ENCODE data around the gene EFHC1.
A peak's percentile ranks its signal among the peaks of the same experiment; 100 is the strongest.

The EFHC1 gene

DNA sequence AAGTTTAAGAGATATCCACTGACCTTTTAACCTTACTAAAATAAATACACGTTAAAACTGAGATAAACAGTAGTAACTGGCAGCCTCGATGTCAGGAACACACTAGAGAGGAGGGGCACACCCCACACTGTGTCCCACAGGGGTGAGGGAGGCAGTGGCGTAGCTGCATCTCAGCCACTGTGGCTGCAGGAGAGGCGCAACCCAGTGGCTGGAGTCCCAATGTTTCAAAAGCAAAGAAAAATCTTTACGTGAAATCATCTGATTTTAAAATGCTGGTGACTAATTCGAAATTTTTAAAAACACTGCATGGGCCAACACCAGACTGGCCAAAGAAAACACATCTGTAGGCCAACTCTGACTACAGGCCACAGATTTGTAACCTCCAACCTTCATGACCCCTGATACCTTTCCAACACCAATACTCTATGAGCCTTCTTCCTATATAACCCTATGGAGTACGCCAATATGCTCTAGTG is 102.0 kb downstream of the EFHC1 start:
- DNase-seq, result no peak

DNA sequence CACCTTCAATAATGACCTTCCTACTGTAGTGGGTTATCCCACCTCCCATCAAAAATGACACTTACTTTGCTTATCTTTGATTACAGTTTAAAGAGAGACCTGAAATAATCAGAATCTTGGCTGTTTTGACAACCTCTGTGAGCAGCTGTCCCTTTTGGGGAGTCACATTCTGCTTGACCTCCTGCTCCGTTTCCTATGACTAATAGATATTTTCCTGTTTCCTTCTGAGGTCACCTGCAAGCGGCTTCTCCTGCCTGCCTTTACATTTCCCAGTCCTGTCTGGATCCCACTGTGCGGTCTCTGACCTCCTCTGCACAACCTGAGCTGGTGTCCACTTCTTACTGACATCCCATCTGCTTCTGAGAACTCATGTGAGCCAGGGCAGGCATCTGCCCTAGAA is 102.5 kb downstream of the EFHC1 start:
- no peak for DNase-seq

GRCh38 chr6:52523378-52524142 is 103.4 kb downstream of the EFHC1 start:
- DNase-seq, result no peak

DNA sequence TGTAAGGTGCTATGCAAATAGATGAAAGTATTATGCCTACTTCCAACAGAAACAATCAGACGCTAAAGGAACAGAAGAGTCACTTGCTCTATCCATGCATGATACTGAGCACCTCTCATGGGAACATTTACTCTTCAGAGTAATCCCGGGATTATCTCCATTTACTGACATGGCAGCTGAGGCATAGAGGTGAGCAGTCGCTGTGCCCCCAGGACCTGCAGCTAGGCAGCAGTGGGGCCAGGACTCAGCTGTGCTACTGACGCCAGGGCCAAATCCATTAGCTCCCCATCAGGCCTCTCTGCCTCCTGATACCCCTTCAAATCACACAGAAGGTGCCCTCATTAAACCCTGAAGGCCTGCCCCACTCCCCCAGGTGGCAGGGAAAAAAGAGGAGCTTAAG is 104.8 kb downstream of the EFHC1 start:
- no peak for DNase-seq

- no peak for DNase-seq
These were observed 106.5 kb downstream of the EFHC1 start for GRCh38 chr6:52526634-52527033.

- no peak for DNase-seq
These were observed 107.3 kb downstream of the EFHC1 start for GRCh38 chr6:52527436-52527835.

DNA sequence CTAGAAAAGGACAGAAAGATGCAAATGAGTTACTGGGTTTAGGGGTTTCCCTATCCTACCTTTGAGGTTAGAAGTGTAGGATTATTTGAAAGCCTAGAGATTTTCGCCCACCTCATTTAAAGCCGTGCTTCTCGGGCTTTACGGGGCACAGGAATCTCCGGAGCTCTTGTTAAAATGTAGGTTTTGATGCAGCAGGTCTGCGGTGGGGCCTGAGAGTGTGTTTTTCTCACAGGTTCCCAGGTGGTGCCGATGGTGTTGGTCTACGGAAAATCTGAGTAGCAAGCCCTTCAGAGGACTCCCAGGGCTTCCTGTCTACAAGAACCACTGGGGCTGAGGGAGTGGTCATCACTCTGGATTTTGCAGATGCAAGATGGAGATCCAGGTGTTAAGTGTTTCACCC is 109.2 kb downstream of the EFHC1 start:
- DNase-seq, result no peak

GRCh38 chr6:52530351-52530750 is 110.2 kb downstream of the EFHC1 start:
- no peak for DNase-seq

- DNase-seq, result no peak
These were observed 111.3 kb downstream of the EFHC1 start for GRCh38 chr6:52531396-52531795.

DNA sequence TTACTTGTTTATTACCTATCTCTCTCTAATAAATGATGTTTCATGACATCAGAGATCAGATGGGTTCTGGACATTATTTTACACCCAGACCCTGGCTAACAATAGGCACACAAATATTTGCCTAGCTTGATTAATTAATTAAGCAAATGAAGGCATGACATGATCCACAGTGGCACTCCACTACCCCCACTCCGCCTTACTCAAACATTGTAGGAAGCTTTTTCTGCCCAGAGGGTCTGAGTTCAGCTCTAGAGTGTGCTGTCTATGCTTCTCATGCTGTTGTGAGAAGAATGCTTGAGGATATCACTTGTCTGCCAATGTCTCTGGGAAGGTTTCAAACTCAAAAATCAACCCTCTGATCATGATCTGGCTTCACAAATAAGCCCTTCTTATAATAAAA is 111.7 kb downstream of the EFHC1 start:
- DNase-seq, result no peak

GRCh38 chr6:52532457-52532856 is 112.3 kb downstream of the EFHC1 start:
- no peak for DNase-seq

DNA sequence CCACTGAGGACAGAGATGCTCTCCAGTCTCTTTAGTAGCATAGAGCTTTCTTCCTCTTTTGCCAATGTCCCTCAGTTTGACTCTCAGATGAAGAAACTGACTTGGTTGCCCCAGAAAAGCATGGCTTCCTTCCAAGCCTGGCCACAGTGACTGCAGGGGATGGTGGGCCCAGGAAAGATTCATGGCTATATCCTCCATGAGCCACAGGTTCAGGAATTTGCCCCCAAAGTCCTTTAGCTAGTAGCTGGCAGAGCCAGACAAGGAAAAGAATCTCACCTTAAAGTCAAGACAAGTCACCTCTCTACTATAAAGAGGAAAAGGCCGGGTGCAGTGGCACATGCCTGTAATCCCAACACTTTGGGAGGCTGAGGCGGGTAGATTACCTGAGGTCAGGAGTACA is 113.3 kb downstream of the EFHC1 start:
- no peak for DNase-seq

- no peak for DNase-seq
These were observed 114.2 kb downstream of the EFHC1 start for GRCh38 chr6:52534363-52534762.

DNA sequence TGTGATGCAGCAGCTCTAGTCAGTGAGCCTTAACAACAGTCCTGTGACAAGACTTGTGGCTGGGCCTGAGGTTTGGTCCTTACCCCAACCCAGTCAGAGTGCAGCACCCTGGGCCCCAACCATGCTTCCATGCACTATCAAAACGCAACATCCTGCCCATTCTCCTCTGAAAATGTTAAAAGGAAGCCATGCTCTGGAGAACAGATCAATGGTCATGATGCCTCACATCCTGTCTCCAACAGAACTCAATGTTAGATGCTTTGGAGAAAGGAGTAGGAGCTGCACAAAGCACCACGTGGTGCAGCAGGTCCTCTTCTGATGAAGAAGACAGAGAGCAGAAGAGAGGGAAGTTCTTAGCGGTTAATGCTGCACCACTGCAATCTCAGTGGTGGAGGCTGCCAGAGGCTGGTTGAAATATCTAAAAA is 114.8 kb downstream of the EFHC1 start:
- DNase-seq, result peak; percentile 65

GRCh38 chr6:52535711-52536423 is 115.7 kb downstream of the EFHC1 start:
- DNase-seq, result no peak

- no peak for DNase-seq
These were observed 116.3 kb downstream of the EFHC1 start for GRCh38 chr6:52536424-52536916.

DNA sequence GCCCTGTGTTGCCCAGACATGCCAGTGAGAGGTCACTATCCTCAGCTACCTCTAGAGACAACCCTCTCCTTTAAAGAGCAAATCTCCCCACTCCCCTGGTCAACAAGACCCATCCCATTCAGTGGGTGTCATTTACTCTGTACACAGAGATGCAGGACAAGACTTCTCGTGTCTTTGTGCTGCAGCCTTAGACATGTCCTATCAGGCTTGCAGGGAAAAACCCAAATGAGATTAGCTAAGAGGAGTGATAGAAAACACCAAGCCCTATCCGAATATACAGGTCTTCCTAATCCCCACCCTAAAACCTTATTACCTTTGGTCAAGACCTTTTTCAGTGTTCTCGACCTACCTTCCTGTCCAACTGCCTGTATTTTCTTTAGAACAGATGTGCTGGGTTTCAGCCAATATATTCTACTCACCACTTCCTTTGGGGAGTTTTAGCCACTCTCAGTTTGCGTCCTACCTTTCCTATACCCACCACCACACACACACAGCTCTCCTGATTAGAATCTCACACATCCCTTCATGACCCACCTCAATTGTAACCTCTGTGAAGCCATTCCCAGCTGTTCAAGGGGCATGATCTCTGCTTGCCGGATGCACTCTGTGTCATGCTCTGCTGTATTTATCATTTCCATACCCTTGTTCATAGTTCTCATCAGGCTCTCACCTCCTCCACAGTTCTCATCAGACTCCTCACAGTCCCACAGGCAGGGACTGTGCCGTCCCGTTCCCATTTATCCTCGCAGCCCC is 117.0 kb downstream of the EFHC1 start:
- no peak for DNase-seq

DNA sequence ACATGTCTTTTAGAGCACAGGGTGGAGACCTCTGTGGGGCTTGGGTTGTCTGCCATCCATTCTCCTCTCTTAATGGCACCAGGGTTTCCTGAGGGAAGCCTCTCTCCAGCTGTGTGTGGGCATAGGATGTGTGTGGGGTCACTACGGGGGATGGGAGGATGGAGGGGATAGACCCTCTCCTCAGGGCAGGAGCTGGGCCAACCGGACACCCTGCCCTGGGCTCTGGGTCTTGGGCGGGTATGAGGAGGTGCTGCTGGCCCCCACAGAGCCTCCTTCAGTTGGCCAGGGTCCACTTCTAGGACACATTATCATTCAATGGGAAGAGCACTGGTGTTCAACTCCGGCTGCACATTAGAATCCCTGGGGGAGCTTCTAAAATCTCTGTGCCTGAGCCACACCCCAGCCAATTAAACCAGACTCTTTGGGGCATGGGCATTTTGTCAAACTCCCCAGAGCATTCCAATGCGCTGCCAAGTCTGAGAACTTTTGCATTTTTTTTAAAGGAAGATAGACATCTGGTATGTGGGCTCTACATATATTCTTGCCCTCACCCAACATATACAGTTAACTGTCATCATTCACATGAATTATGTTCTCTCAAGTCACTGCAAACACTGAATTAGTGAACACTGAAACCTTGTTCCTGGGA is 118.2 kb downstream of the EFHC1 start:
- DNase-seq, result no peak

GRCh38 chr6:52538901-52539354 is 118.8 kb downstream of the EFHC1 start:
- DNase-seq, result no peak

GRCh38 chr6:52539607-52540006 is 119.5 kb downstream of the EFHC1 start:
- no peak for DNase-seq

DNA sequence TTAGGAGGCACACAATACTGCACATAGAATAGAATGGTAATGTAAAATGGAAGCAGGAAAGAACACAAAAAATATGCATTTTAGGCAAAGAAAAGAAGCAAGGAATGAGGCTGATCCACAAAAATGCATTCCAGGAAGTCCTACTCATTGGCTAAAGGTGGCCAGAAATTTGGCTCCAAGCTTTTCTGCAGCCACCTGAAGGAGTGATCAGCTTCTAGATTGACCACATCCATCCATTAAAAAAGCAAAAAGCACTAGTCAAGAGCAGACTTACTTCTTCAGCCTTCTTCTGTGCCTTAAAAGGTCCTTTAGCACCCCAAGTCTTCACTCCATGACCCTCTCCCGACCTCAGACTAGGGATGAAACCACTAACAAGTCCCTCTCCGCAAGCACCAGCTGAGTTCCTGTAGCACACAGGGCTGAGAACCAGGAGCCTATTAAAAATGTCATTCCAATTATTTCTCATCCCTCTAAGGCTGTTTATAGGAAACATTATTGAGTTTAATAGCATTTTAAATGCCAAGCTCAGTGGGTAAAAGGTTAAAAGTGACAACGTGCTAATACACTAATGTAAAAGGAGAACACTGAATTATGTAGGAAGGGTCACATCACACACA is 120.3 kb downstream of the EFHC1 start:
- no peak for DNase-seq

- DNase-seq, result no peak
These were observed 121.0 kb downstream of the EFHC1 start for GRCh38 chr6:52541135-52541534.

All from activated CD8-positive, alpha-beta memory T cell treated with anti-CD3 and anti-CD28 coated beads, Interleukin-2, amount 50 U/mL, for 48 hours (primary cell).